ENCODE data around the gene CYFIP1. TPM values are rescaled to one million over a fixed set of nuclear protein-coding genes. Genes with fewer than 3 reads are reported as not detected.

Gene CYFIP1
- total and polyA plus RNA-seq, 9 of the 15 experiments (the other 6 are each of a cell fraction or from before 2014, with no cell fraction given), result 3.8 to 59.8 (median 28.3) TPM

DNA sequence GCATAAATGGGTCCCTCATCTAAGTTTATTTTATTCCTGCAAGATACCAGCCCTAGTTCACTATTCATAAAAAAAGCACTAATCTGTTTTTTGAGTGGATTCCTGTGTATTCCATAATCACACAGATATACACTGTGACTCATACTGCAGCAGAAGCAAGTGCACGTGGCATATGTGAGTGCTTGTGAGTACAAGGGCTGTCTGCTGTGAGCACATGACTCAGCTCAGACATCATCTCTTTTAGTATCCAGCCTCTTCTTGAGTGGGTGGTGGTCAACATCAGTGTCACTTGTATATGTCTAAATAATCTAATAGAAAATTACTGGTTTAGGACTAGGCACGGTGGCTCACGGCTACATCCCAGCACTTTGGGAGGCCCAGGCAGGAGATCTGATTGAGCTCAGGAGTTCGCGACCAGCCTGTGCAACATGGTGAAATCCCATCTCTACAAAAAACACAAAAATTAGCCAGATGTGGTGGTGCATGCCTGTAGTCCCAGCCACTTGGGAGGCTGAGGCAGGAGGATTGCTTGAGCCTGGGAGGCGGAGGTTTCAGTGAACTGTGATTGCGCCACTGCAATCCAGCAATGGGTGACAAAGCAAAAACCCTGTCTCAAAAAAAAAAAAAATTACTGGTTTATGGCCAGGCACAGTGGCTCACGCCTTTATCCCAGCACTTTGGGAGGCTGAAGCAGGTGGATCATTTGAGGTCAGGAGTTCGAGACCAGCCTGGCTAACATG, 91.9 kb downstream of the CYFIP1 start (continued):
- no peak for TF ChIP-seq NR2C1 (IDR thresholded peaks at IDR 0.05)
- TF ChIP-seq NR2C1 (tag; IDR thresholded peaks at IDR 0.05), result no peak
- TF ChIP-seq PCBP2 (IDR thresholded peaks at IDR 0.05; ENCODE audit: low read depth, low read length, poor library complexity, severe bottlenecking), result no peak
- no peak for TF ChIP-seq ZNF175 (CRISPR knock-in tag; IDR thresholded peaks at IDR 0.05; ENCODE audit: low read depth)
- TF ChIP-seq, protein P1, sequence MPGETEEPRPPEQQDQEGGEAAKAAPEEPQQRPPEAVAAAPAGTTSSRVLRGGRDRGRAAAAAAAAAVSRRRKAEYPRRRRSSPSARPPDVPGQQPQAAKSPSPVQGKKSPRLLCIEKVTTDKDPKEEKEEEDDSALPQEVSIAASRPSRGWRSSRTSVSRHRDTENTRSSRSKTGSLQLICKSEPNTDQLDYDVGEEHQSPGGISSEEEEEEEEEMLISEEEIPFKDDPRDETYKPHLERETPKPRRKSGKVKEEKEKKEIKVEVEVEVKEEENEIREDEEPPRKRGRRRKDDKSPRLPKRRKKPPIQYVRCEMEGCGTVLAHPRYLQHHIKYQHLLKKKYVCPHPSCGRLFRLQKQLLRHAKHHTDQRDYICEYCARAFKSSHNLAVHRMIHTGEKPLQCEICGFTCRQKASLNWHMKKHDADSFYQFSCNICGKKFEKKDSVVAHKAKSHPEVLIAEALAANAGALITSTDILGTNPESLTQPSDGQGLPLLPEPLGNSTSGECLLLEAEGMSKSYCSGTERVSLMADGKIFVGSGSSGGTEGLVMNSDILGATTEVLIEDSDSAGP (CRISPR knock-in tag; IDR thresholded peaks at IDR 0.05), result no peak
- TF ChIP-seq, protein P2, sequence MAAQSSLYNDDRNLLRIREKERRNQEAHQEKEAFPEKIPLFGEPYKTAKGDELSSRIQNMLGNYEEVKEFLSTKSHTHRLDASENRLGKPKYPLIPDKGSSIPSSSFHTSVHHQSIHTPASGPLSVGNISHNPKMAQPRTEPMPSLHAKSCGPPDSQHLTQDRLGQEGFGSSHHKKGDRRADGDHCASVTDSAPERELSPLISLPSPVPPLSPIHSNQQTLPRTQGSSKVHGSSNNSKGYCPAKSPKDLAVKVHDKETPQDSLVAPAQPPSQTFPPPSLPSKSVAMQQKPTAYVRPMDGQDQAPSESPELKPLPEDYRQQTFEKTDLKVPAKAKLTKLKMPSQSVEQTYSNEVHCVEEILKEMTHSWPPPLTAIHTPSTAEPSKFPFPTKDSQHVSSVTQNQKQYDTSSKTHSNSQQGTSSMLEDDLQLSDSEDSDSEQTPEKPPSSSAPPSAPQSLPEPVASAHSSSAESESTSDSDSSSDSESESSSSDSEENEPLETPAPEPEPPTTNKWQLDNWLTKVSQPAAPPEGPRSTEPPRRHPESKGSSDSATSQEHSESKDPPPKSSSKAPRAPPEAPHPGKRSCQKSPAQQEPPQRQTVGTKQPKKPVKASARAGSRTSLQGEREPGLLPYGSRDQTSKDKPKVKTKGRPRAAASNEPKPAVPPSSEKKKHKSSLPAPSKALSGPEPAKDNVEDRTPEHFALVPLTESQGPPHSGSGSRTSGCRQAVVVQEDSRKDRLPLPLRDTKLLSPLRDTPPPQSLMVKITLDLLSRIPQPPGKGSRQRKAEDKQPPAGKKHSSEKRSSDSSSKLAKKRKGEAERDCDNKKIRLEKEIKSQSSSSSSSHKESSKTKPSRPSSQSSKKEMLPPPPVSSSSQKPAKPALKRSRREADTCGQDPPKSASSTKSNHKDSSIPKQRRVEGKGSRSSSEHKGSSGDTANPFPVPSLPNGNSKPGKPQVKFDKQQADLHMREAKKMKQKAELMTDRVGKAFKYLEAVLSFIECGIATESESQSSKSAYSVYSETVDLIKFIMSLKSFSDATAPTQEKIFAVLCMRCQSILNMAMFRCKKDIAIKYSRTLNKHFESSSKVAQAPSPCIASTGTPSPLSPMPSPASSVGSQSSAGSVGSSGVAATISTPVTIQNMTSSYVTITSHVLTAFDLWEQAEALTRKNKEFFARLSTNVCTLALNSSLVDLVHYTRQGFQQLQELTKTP (IDR thresholded peaks at IDR 0.05; ENCODE audit: low read depth in 1 of 2, partially characterized antibody in 2 of 2), result no peak
- no peak for TF ChIP-seq ZNF785 (CRISPR knock-in tag; IDR thresholded peaks at IDR 0.05)
- TF ChIP-seq ZC3H8 (IDR thresholded peaks at IDR 0.05), result no peak
- no peak for TF ChIP-seq NFIX (CRISPR knock-in tag; IDR thresholded peaks at IDR 0.05; ENCODE audit: low read depth)
- TF ChIP-seq, protein P3, sequence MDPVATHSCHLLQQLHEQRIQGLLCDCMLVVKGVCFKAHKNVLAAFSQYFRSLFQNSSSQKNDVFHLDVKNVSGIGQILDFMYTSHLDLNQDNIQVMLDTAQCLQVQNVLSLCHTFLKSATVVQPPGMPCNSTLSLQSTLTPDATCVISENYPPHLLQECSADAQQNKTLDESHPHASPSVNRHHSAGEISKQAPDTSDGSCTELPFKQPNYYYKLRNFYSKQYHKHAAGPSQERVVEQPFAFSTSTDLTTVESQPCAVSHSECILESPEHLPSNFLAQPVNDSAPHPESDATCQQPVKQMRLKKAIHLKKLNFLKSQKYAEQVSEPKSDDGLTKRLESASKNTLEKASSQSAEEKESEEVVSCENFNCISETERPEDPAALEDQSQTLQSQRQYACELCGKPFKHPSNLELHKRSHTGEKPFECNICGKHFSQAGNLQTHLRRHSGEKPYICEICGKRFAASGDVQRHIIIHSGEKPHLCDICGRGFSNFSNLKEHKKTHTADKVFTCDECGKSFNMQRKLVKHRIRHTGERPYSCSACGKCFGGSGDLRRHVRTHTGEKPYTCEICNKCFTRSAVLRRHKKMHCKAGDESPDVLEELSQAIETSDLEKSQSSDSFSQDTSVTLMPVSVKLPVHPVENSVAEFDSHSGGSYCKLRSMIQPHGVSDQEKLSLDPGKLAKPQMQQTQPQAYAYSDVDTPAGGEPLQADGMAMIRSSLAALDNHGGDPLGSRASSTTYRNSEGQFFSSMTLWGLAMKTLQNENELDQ (CRISPR knock-in tag; IDR thresholded peaks at IDR 0.05; ENCODE audit: borderline replicate concordance), result no peak
- no peak for TF ChIP-seq TCF7 (IDR thresholded peaks at IDR 0.05; ENCODE audit: borderline replicate concordance)
- peak; percentile 72 for TF ChIP-seq MYC (IDR thresholded peaks at IDR 0.05; ENCODE audit: low read depth, low read length)
- no peak for TF ChIP-seq MYC (CRISPR knock-in tag; IDR thresholded peaks at IDR 0.05; ENCODE audit: borderline replicate concordance, low read depth)
- no peak for TF ChIP-seq POLR2G (IDR thresholded peaks at IDR 0.05; ENCODE audit: low read depth, low read length)
- no peak for TF ChIP-seq TCF3 (CRISPR knock-in tag; IDR thresholded peaks at IDR 0.05)
- TF ChIP-seq NFXL1 (CRISPR knock-in tag; IDR thresholded peaks at IDR 0.05), result no peak
- no peak for TF ChIP-seq RBM22 (IDR thresholded peaks at IDR 0.05; ENCODE audit: low read depth, low read length, poor library complexity, severe bottlenecking)
- no peak for TF ChIP-seq GATA2 (CRISPR knock-in tag; IDR thresholded peaks at IDR 0.05)
- no peak for TF ChIP-seq ZNF551 (CRISPR knock-in tag; IDR thresholded peaks at IDR 0.05)
- TF ChIP-seq HNRNPL (IDR thresholded peaks at IDR 0.05; ENCODE audit: low read depth, low read length), result no peak
- TF ChIP-seq ZNF408 (CRISPR knock-in tag; IDR thresholded peaks at IDR 0.05; ENCODE audit: low read depth), result no peak

All from K562 (cell line).